Ovary (tissue), 9 donors: Measurements from ENCODE around the gene RASSF5. TPM values are rescaled to one million over a fixed set of nuclear protein-coding genes. Genes with fewer than 3 reads are reported as not detected.

Source experiments
- DNase-seq, 5 donors: peaks; one replicate each; pipeline ENCODE4 v3.0.0-alpha.2; 2019 to 2020
- H3K27ac ChIP-seq, 2 donors: fragments of 200-600 bp; one replicate each; pipeline versions ENCODE4 v1.5.1 to v1.8.0; 2019 to 2022
- H3K27me3 ChIP-seq: fragments of 200-600 bp; one replicate; pipeline ENCODE4 v1.8.0; 2022
- H3K36me3 ChIP-seq: fragments of 200-600 bp; sonication (generic); one replicate; pipeline ENCODE4 v1.5.1; 2019
- H3K4me1 ChIP-seq: one replicate; pipeline ENCODE4 v1.8.1; 2013; ENCODE audit warnings: mild to moderate bottlenecking, moderate library complexity; ENCODE audit not compliant: insufficient read depth
- H3K4me3 ChIP-seq: fragments of 200-600 bp; sonication (generic); one replicate; pipeline ENCODE4 v1.5.1; 2017
- H3K9me3 ChIP-seq, 2 donors: fragments of 200-600 bp in 1 of 2; sonication (generic) in 1 of 2; one replicate each; pipeline versions ENCODE4 v1.5.1 to v1.8.1; 2013 to 2019; ENCODE audit warnings: mild to moderate bottlenecking in 1 of 2, moderate library complexity in 1 of 2
- CTCF ChIP-seq, 3 donors: fragments of 450-650 bp in 2 of 3; fragments of 200-600 bp in 1 of 3; IDR thresholded peaks; one replicate each; pipeline versions ENCODE4 v1.5.1 to v1.8.0; 2016 to 2022; ENCODE audit warnings: antibody characterized with exemption in 3 of 3, mild to moderate bottlenecking in 1 of 3
- EP300 ChIP-seq: sonication (generic); formaldehyde crosslinking; IDR thresholded peaks from one replicate; pipeline ENCODE4 v1.6.1; 2017; ENCODE audit warnings: antibody characterized with exemption
- POLR2A ChIP-seq: fragments of 450-650 bp; IDR thresholded peaks from one replicate; pipeline ENCODE4 v1.6.1; 2017; ENCODE audit warnings: antibody characterized with exemption, mild to moderate bottlenecking, moderate library complexity
- WGBS, 3 donors: extraction: QIAGEN DNeasy Blood & Tissue Kit in 1 of 3; methylation state at CpG; one replicate each; pipeline versions ENCODE4 v1.1.5 to v1.1.7; 2013 to 2017; 5-methylcytosine and 5-hydroxymethylcytosine counted together
- intact Hi-C, 4 donors: fragments of 100-400 bp; cut with DNase I; formaldehyde crosslinking; loops; one replicate each; pipeline versions ENCODE4 v1.11.0 to v1.15.1; 2022 to 2023
- polyA plus RNA-seq, 2 donors: library from polyadenylated mRNA; stranded (reverse); fragments of 200-250 nt in 1 of 2; fragments of 350-450 nt in 1 of 2; fragmentation: Illumina TruSeq in 1 of 2; extraction: RNeasy Lipid Tissue Mini Kit (QIAGEN cat#74804) in 1 of 2; gene quantifications; one replicate each; pipeline ENCODE4 v1.2.3, GENCODE V29; 2013 to 2014
- total RNA-seq, 7 donors: library from RNA; depleted of rRNA in 2 of 7; stranded (reverse); fragments of >200 nt in 2 of 7; fragmentation: NEBNext Ultra II Directional in 3 of 7; extraction: Animal tissue kit (Norgen Biotek cat#: 25700) in 3 of 7; gene quantifications; one replicate each; pipeline versions ENCODE4 v1.1.0 to v1.2.4, GENCODE V29; 2016 to 2023
- donor health status: DM: no; HTN: no; CAD: no; lungs with moderate emphysema.
- donor health status: DM: no; HTN: no; CAD: no.
- donor health status: Bipolar disorder and iron deficiency.
- donor health status: DM: yes; HTN: yes; CAD: no.
- donor health status: DM: no; HTN: no; CAD: no.
- donor health status: DM: yes; HTN: yes; CAD: no.

Gene RASSF5
- total and polyA plus RNA-seq, 9 donors, result 1.8 to 11.8 (median 5.3) TPM

- Histone ChIP-seq H3K36me3 (no peaks in the 10 kb centered on the region), H3K4me3 (no peak overlapping the region), H3K27ac (no peak overlapping the region), H3K4me1 (no peaks in the 10 kb centered on the region), H3K27me3 (no peaks in the 10 kb centered on the region), H3K9me3 (no peaks in the 10 kb centered on the region)
- no peak for DNase-seq
- intact Hi-C loops, result loop anchor here in 1 of 4 donors (10.0 kb wide), 1 partner anchor 178 kb away; no protein-coding TSS in a partner anchor
- TF ChIP-seq CTCF (IDR thresholded peaks at IDR 0.05), result no peak
- TF ChIP-seq EP300, result no peak
- TF ChIP-seq POLR2A, result no peak
- 74 to 80% (median 75%) methylated on average over 15 of the region's 15 CpGs for WGBS, 3 donors
These were observed 20.1 kb upstream of the RASSF5 start for GRCh38 chr1:206486995-206487788.

GRCh38 chr1:206487970-206488369 is 19.4 kb upstream of the RASSF5 start:
- whole genome bisulfite sequencing, 3 donors, result 87 to 90% (median 89%) methylated on average over 7 of the region's 7 CpGs

GRCh38 chr1:206488466-206488865 is 18.9 kb upstream of the RASSF5 start:
- Histone ChIP-seq H3K4me3 (no peak overlapping the region), H3K27ac (no peak overlapping the region), H3K9me3 (no peaks in the 10 kb centered on the region), H3K27me3 (no peaks in the 10 kb centered on the region), H3K36me3 (no peaks in the 10 kb centered on the region), H3K4me1 (no peaks in the 10 kb centered on the region)
- no peak for TF ChIP-seq CTCF (IDR thresholded peaks at IDR 0.05)
- no peak for TF ChIP-seq EP300
- TF ChIP-seq POLR2A, result no peak
- intact Hi-C loops, result loop anchor here in 1 of 4 donors (10.0 kb wide), 1 partner anchor 176 kb away; no protein-coding TSS in a partner anchor
- 58 to 77% (median 69%) methylated on average over 3 of the region's 3 CpGs for WGBS, 3 donors
- no peak for DNase-seq

More at GRCh38 chr1:206487970-206488369, 19.4 kb upstream of the RASSF5 start:
- H3K36me3 ChIP-seq, result no peaks in the 10 kb centered on the region
- H3K9me3 ChIP-seq, result no peaks in the 10 kb centered on the region
- TF ChIP-seq EP300, result no peak
- TF ChIP-seq CTCF (IDR thresholded peaks at IDR 0.05), result no peak
- no peak for TF ChIP-seq POLR2A
- H3K27ac ChIP-seq, result no peak overlapping the region
- no peak overlapping the region for H3K4me3 ChIP-seq
- no peak for DNase-seq
- H3K27me3 ChIP-seq, result no peaks in the 10 kb centered on the region
- H3K4me1 ChIP-seq, result no peaks in the 10 kb centered on the region
- intact Hi-C loops, result loop anchor here in 1 of 4 donors (10.0 kb wide), 1 partner anchor 177 kb away; no protein-coding TSS in a partner anchor

GRCh38 chr1:206489980-206490770 is 17.2 kb upstream of the RASSF5 start:
- DNase-seq, result peak; percentile 70 to 85 (median 84)
- H3K27ac ChIP-seq, result no peak overlapping the region
- no peaks in the 10 kb centered on the region for H3K9me3 ChIP-seq
- no peaks in the 10 kb centered on the region for H3K4me1 ChIP-seq
- H3K4me3 ChIP-seq, result no peak overlapping the region
- TF ChIP-seq CTCF (IDR thresholded peaks at IDR 0.05), result peak; percentile 81 to 93 (median 88)
- no peak for TF ChIP-seq EP300
- TF ChIP-seq POLR2A, result no peak
- no peaks in the 10 kb centered on the region for H3K36me3 ChIP-seq
- intact Hi-C loops, result loop anchor here (5.0 to 10.0 kb wide), 5 partner anchors 92 to 425 kb away; no protein-coding TSS in a partner anchor
- no peaks in the 10 kb centered on the region for H3K27me3 ChIP-seq
- 38 to 49% (median 42%) methylated on average over 22 of the region's 22 CpGs for WGBS, 3 donors
